ENCODE results near the gene ATP8B4. TPM values are rescaled to one million over a fixed set of nuclear protein-coding genes. Genes with fewer than 3 reads are reported as not detected.

ATP8B4 gene
- total and polyA plus RNA-seq, 10 of the 15 experiments (the other 5 are each of a cell fraction or from before 2014, with no cell fraction given) = 0.02 to 0.94 (median 0.19) TPM

DNA sequence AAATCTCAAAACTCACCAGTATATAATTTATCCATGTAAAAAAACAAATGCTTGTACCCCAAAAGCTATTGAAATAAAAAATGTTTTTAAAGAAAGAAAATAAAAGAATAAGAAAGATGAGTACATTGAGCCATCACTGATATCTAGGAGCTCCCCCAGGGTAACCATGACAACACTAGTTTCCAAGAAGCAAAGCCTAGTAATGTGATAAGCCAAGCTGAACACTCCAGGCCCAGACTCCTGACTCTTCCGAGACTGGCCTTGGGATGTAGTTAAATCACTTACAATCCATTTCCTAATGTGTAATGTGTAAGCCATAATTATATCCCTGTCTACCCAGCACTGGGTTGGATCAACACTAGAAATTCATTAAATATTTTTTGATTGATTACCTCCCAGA lies 21.1 kb upstream of the ATP8B4 start:
- no peaks in the 10 kb centered on the region for H3K9me3 ChIP-seq (replicated peaks; ENCODE audit: control insufficient read depth, insufficient read depth, low read length)
- H3K4me2 ChIP-seq (ENCODE audit: control insufficient read depth, insufficient read depth) = no peak overlapping the region
- WGBS (ENCODE audit: insufficient coverage, insufficient replicate concordance, low lambda C conversion rate, missing lambda C conversion rate) = 0% methylated on average over 1 of the region's 1 CpG
- FAIRE-seq (no peak), DNase-seq (ENCODE audit: low read depth, low spot score) (no peak), ATAC-seq (no peak)
- H3K27me3 ChIP-seq (replicated peaks in 1 of 2; ENCODE audit: control insufficient read depth in 2 of 2, insufficient read depth in 2 of 2, low read length in 1 of 2) = peaks cover 0 to 2% of the 10 kb centered on the region in 2 experiments; a peak in 2 of 4 replicates
- no peaks in the 10 kb centered on the region for H3K4me1 ChIP-seq (ENCODE audit: control insufficient read depth, insufficient read depth, low read length)
- no peaks in the 10 kb centered on the region for H3K36me3 ChIP-seq (ENCODE audit: control insufficient read depth in 2 of 2, insufficient read depth in 2 of 2, low read length in 1 of 2)
- TF ChIP-seq ATF7 (IDR thresholded peaks at IDR 0.05; ENCODE audit: low read depth) (no peak), KDM1A (IDR thresholded peaks at IDR 0.05; ENCODE audit: borderline replicate concordance) (no peak), POLR2AphosphoS5 (IDR thresholded peaks at IDR 0.05; ENCODE audit: low read length) (no peak), JUND (IDR thresholded peaks at IDR 0.05; ENCODE audit: low read depth, low read length) (no peak), MEF2B (IDR thresholded peaks at IDR 0.05; ENCODE audit: partially characterized antibody, poor library complexity, severe bottlenecking) (no peak), SREBF1 (IDR thresholded peaks at IDR 0.05; ENCODE audit: low read length) (no peak), YY1 (IDR thresholded peaks at IDR 0.05; ENCODE audit: low read depth, low read length) (no peak)
- TF ChIP-seq, protein P1, sequence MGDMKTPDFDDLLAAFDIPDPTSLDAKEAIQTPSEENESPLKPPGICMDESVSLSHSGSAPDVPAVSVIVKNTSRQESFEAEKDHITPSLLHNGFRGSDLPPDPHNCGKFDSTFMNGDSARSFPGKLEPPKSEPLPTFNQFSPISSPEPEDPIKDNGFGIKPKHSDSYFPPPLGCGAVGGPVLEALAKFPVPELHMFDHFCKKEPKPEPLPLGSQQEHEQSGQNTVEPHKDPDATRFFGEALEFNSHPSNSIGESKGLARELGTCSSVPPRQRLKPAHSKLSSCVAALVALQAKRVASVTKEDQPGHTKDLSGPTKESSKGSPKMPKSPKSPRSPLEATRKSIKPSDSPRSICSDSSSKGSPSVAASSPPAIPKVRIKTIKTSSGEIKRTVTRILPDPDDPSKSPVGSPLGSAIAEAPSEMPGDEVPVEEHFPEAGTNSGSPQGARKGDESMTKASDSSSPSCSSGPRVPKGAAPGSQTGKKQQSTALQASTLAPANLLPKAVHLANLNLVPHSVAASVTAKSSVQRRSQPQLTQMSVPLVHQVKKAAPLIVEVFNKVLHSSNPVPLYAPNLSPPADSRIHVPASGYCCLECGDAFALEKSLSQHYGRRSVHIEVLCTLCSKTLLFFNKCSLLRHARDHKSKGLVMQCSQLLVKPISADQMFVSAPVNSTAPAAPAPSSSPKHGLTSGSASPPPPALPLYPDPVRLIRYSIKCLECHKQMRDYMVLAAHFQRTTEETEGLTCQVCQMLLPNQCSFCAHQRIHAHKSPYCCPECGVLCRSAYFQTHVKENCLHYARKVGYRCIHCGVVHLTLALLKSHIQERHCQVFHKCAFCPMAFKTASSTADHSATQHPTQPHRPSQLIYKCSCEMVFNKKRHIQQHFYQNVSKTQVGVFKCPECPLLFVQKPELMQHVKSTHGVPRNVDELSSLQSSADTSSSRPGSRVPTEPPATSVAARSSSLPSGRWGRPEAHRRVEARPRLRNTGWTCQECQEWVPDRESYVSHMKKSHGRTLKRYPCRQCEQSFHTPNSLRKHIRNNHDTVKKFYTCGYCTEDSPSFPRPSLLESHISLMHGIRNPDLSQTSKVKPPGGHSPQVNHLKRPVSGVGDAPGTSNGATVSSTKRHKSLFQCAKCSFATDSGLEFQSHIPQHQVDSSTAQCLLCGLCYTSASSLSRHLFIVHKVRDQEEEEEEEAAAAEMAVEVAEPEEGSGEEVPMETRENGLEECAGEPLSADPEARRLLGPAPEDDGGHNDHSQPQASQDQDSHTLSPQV (IDR thresholded peaks at IDR 0.05) = no peak
- TF ChIP-seq, protein P2, sequence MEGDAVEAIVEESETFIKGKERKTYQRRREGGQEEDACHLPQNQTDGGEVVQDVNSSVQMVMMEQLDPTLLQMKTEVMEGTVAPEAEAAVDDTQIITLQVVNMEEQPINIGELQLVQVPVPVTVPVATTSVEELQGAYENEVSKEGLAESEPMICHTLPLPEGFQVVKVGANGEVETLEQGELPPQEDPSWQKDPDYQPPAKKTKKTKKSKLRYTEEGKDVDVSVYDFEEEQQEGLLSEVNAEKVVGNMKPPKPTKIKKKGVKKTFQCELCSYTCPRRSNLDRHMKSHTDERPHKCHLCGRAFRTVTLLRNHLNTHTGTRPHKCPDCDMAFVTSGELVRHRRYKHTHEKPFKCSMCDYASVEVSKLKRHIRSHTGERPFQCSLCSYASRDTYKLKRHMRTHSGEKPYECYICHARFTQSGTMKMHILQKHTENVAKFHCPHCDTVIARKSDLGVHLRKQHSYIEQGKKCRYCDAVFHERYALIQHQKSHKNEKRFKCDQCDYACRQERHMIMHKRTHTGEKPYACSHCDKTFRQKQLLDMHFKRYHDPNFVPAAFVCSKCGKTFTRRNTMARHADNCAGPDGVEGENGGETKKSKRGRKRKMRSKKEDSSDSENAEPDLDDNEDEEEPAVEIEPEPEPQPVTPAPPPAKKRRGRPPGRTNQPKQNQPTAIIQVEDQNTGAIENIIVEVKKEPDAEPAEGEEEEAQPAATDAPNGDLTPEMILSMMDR (IDR thresholded peaks at IDR 0.05 in 2 of 3, conservative IDR thresholded peaks at IDR 0.05 in 1 of 3; ENCODE audit: control insufficient read depth in 2 of 3, extremely low read depth in 1 of 3, insufficient read depth in 1 of 3, low read depth in 3 of 3, low read length in 3 of 3) = no peak
- TF ChIP-seq, protein P3, sequence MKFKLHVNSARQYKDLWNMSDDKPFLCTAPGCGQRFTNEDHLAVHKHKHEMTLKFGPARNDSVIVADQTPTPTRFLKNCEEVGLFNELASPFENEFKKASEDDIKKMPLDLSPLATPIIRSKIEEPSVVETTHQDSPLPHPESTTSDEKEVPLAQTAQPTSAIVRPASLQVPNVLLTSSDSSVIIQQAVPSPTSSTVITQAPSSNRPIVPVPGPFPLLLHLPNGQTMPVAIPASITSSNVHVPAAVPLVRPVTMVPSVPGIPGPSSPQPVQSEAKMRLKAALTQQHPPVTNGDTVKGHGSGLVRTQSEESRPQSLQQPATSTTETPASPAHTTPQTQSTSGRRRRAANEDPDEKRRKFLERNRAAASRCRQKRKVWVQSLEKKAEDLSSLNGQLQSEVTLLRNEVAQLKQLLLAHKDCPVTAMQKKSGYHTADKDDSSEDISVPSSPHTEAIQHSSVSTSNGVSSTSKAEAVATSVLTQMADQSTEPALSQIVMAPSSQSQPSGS (IDR thresholded peaks at IDR 0.05; ENCODE audit: low read length) = no peak
- ChIA-PET RAD21 (ENCODE audit: unreplicated experiment) (no interaction called here), CTCF (no interaction called here), SMC1A (ENCODE audit: uncharacterized antibody, unreplicated experiment) (interaction anchor here (1.1 kb wide), 1 partner anchor 12 kb away, joined by 4 read pairs; no protein-coding TSS in a partner anchor), POLR2A (no interaction called here)
- no peak overlapping the region for H3K4me3 ChIP-seq
- no peaks in the 10 kb centered on the region for H3K79me2 ChIP-seq (ENCODE audit: control insufficient read depth, insufficient read depth, low read length)
- H4K20me1 ChIP-seq (ENCODE audit: control insufficient read depth, insufficient read depth) = no peaks in the 10 kb centered on the region
- H3K9ac ChIP-seq (ENCODE audit: control insufficient read depth, insufficient read depth, low read length) = no peak overlapping the region
- H2AFZ ChIP-seq (ENCODE audit: control insufficient read depth, low read depth, low read length) = no peak overlapping the region
- in situ Hi-C loops (cut with MboI) (loop anchor here (5.0 to 10.0 kb wide), 4 partner anchors 715 to 1785 kb away; partner anchors contain the start of gene FGF7), intact Hi-C loops (cut with micrococcal nuclease; ENCODE audit: unreplicated experiment) (no loop called here)
- H3K27ac ChIP-seq (ENCODE audit: control insufficient read depth, insufficient read depth) = no peak overlapping the region
- BruUV-seq (replicated peaks) = no TSS peak

All from GM12878 (cell line).